ENCODE data around the gene PVALB.

The PVALB gene

DNA sequence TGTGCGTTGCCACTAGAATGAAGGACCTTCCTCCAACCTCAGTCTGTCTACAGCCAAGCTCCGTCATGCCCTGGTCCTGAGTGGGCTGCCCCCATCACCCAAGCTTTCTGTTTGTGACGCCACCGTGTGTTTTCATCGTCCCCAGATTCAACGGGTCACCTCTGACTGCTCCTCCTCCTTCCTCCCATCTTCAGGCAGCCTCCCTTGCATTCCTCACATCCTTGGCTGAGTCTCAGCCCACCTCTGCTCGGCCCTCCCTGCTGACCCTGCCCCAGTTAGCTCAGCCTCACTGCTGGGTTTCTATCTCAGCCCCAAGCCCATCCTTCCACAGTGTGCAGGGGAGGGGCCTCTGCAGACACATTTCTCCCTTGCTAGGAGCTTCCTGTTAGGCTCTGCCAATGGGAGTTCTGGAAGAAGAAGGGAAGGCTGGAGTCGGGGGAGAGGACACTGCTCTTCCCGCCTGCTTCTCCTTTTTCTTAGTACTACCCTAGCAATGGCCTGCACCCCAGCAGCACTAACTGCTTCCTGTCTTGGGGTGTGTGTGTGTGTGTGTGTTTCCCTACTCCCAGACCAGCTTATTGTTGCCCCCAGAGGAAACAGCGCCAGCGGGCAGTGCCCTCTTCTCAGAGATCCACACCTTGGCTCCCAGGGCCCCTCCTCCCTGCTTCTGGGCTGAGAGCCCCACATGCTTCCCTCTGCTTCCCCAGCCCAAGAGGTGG, 46.2 kb downstream of the PVALB start:
- DNase-seq = no peak

DNA sequence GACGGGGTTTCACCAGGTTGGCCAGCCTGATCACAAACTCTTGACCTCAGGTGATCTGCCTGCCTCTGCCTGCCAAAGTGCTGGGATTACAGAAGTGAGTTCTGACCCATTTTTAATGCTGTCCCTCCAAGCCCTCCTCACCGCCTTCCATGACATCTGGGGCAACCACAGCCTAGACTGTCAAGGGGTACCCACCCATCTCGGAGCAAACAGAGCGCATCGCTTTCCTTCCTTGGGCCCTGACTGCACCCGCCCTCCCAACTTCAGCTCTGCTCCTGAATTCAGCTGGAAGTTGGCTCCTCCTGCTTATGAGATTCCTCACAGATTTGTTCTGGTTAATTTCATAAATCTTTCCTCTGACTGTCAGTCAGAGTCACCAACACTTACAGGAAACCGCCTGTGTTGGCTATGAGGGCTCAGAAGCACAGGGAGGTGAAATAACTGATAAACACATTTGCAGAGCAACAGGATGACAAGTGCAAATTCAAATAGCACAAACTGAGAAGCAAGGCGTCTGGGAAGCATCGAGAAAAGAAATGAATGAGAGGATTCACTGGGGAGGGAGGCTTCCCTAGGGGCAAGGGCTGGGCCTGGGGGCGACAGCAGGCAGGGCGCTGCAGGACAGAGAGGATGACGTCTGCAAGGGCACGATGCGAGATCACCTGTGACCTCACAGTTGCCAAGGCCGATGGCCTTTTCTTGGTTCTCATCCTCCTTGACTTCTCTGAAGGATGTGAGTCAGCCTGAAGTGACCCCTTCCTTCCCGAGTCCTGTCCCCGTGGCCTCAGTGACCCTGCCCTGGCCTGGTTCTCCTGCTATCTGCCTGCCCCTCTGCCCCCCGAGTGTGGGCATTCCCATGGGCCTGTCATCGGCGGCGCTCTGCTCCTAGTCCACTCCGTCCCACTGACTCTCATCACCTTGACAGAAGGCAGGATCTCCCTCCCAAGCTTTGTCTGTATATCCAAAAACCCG, 47.0 kb downstream of the PVALB start:
- DNase-seq = no peak

GRCh38 chr22:36768616-36769015, 48.2 kb downstream of the PVALB start:
- DNase-seq = no peak

DNA sequence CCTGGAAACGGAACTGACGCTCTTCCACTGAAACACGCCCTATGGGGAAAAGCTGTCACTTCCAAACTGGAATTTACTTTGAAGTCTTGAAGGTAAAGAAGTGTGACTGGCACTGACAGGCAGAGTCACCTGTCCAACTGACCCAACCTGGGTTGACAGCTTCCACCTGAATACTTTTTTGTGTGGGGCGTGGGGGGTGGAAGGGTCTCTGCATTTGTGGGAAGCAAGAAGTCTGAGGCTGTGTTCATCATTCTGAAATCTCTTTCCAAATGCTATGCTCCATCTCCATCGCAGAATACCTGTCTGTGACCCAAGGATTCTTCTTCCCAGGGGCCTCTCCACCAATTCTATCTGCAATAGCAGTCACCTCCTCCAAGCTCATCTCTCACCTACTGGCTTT, 48.7 kb downstream of the PVALB start:
- no peak for DNase-seq

- DNase-seq = no peak
These were observed 49.6 kb downstream of the PVALB start for GRCh38 chr22:36767035-36767775.

GRCh38 chr22:36765943-36766450, 50.8 kb downstream of the PVALB start:
- DNase-seq = no peak

- DNase-seq = no peak
These were observed 51.5 kb downstream of the PVALB start for GRCh38 chr22:36765131-36765942.

DNA sequence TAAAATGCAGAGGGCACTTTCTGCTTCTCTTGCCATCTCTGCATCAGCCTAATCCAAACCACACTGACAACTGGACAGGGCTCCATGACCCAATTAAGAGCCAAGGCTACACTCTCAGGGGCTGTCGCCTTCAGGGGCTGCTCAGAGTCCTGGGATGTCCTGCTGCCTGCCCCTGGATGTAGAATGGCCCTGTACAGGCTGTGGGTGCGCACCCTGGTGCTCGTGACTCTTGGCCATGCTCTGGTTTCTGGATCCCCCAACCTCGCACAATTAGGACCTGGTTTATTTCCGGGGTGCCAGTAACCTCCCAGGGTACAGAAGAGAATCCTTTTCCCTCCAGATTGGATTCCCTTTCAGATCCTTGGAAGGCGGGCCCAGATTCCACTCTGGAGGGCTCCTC, 52.2 kb downstream of the PVALB start:
- no peak for DNase-seq

GRCh38 chr22:36764060-36764459, 52.8 kb downstream of the PVALB start:
- no peak for DNase-seq

- no peak for DNase-seq
These were observed 53.3 kb downstream of the PVALB start for GRCh38 chr22:36763576-36763975.

DNA sequence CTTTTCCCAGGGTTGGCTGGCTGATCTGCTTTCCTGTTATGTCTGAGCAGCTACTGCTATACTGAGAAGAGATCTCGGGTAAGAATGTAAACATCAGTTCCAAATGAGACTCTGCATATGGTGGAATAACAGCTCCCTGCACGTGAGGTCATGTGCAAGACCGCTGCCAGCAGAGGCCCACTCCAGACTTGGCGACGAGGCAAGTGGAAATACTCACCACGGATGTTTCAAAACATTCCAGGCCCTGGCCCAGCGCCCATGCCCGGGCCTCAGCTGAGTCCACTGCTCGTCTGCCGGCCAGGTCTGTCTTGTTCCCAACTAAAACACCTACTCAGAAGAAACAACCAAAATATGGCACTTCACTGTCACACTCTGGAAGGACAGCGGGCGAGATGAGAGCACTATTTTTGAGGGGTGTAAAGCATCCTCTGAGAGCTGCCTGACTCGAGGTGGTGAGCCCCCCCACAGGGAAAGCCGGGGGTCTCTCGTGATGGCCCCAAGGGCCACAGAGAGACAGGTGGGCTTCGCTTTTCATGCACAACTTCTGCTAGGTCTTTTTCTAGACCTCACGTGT, 54.1 kb downstream of the PVALB start:
- no peak for DNase-seq

- no peak for DNase-seq
These were observed 55.1 kb downstream of the PVALB start for GRCh38 chr22:36761553-36762240.

GRCh38 chr22:36760786-36761185, 56.0 kb downstream of the PVALB start:
- no peak for DNase-seq

GRCh38 chr22:36759481-36760159, 57.2 kb downstream of the PVALB start:
- no peak for DNase-seq

GRCh38 chr22:36758792-36759271, 58.0 kb downstream of the PVALB start:
- DNase-seq = no peak

- peak; percentile 59 for DNase-seq
These were observed 59.1 kb downstream of the PVALB start for GRCh38 chr22:36757668-36758211.

GRCh38 chr22:36756746-36757655, 59.8 kb downstream of the PVALB start:
- no peak for DNase-seq

GRCh38 chr22:36756031-36756430, 60.8 kb downstream of the PVALB start:
- no peak for DNase-seq

- no peak for DNase-seq
These were observed 61.5 kb downstream of the PVALB start for GRCh38 chr22:36755316-36755715.
